NCI-H2196 treated with DMSO at 0.1 percent for 48 hours (cell line): ENCODE measurements around the gene HOXC12.

ENCODE experiments used
- DNase-seq: peaks from one replicate; lab custom pipeline; 2025; ENCODE audit not compliant: unreplicated experiment; lab: John Stamatoyannopoulos, UW

HOXC12 gene, protein sequence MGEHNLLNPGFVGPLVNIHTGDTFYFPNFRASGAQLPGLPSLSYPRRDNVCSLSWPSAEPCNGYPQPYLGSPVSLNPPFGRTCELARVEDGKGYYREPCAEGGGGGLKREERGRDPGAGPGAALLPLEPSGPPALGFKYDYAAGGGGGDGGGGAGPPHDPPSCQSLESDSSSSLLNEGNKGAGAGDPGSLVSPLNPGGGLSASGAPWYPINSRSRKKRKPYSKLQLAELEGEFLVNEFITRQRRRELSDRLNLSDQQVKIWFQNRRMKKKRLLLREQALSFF

DNA sequence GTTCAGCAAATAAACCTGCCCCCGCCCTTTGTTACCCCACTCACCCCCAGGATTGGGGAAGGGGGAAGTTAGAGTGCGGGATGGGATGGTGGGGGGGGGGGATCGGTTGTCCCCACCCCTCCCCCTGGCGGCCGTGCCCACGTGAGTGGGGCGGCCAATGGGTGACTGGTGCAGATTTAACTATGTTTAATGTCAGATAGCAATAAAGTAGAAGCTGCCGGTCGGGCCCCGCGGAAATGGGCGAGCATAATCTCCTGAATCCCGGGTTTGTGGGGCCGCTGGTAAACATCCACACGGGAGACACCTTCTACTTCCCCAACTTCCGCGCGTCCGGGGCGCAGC, at the start of gene HOXC12:
TSS of gene HOXC12 (plus strand) at position 210 of the 342 bp plus-strand sequence. CDS start at position 237, 27 bp downstream.
- no peak for DNase-seq

DNA sequence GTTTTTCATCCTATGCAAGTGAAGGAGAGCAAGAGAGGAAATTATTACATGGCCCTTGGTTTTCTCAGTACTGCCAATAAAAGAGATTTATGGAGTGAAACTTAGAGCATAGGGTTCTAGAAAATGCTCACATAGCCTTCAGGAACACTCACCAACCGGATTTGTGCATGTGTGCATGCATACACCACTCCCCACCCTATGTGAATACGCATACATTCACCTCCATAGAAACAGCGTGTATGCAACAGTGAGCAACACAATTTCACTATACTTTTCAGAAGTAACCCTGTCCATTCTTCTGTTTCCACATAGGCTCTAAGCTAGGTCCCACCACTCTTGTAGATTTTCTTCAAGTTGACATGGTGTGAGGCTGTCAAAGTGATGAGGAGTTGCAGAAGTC, 47.6 kb upstream of the HOXC12 start:
- no peak for DNase-seq

DNA sequence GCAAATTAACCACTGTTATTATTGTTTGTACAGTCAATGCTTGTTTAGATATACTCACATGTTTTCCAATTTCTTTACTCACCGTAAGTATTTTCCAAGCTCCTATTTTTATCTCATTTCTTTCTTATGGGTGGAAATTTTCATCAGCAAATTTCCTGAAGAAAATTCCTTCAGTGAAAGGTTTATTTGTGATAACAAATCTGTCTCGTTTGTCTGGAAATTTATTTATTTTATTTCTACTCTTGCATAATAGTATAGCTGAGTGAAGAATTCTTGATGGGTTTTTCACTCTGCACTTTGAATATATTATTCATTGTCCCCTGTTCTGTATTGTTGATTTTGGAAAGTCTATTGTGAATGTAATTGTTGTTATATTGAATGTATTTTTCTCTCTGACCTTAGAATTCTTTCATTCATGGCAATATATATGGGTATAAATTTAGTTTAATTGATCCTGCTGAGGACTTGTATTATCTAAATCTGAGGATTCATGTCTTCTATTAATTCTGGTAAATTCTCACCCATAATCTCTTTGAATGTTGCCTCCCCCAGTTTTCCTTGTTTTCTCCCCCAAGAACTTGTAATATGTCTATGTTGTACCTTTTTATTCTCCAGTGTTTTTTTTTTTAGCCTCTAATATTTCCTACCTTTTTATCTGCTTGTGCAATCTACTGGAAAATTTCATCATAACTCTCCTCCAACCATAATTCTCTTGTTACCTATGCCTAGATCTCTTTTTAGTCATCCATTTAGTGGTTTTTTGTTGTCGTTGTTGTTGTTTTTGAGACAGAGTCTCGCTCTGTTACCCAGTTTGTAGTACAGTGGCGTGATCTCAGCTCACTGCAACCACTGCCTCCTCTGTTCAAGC, 37.7 kb upstream of the HOXC12 start:
- DNase-seq, result no peak

DNA sequence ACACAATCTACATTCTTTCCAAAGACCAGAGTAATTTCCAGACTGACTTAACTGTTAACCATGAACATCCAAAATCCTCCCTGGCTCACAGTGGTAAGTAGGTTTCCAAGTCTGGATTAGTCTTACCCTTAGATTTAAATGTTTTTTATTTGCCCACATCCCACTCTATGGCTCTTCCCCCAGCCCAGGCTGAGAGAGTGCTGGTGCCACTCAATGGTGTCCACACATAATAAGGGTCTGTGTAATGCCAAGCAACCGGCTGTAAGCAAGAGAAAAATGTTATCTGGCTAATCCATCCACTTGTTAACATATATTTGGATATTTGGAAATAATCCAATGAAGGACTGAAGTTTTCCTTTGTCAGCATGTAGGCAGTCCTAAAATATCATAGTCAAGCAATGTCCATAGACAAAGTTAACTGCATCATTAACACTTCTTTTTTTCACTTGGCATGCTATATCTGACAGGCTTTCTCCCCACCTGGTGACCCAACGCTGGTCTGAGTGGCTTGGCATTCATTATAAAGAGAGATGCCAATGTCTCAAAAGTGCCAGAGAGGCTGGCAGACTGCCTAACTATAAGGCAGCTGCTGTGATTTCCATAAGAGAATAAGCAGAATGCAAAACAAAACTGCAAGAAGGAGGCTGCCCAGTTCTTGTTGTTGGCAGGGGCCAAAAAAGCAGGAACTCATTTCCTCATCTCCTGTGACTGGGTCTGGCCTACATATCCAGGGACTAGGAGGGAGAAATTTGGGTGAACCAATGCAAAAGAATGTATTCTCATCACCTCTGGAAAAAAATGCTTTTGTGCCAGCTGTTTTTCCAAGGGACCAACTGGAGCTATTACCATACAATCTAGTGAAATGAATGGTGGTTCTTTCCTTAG, 29.9 kb upstream of the HOXC12 start:
- DNase-seq, result no peak

DNA sequence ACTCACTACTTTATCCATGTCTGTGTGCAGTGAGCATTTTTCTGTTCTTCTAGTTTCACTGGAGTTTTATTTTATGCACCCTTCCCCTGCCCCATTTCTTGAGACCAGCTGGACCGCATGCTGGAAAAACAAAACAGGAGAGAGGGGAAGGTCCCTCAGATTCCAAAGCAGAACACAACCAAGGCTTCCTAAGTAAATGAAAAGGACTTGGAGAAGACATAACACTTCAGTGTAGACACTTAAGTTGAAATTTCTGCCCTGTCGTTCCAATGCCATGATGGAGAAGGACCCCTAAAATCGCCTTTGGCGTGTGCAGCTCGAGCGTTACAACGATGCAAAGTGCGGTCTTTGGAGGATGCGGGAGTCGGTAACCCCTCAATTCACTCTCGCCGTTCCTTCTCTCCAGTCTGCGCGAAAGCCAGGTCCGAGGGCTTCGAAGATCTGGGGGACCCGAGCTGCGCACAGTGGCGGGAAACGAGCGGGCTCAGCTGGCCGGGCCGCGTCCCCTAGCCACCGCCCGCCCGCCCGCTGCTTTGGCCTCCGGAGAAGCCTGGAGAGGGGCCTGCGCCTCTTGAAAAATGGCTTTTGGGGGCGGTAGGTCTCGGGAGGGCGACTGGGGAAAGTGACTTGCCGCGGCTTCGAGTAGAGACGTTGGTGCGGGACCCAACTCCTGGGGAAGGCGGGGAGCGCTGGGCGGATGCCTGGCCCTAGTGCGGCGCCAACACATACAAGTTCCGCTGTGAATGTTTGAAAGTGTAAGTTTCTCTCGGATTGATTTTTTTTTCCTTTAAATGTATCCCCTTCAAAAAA, 27.3 kb upstream of the HOXC12 start:
- DNase-seq, result no peak

DNA sequence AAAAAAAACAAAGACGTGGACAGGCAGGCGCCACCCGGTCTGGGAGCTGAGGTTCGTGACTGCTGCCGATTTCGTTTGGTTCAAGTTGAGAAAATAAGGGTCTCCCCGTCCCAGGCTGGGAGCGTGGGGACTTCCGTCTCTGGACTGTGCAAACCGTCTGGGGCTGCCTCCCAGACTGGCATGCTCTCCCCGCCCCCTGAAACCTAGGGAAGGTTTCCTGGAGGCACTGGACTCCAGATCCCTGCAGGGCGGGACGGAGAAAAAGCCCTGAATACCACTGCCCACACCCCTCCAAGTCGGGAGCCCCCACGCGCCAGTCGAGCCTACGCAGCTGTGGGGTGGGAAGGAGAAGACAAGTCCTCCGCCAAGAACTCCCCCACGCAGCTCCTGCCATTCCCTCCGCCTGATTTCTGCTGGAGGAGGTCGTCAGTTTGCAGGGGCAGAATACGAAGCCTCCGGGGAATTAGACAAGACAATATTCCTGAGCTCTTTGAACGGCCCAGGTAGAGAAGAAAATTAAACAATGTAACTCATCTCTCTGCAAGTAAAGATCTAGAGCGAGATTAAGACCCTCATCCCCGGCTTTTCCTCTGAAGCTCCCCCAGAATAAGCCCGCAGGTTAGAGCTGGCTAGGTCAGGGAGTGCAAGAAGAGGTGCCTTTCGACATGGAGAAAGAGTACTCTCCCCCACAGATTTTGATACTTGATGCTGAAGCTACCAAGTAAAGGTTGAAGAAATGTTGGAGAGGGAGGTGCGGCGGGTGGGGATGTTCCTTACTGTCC, 26.5 kb upstream of the HOXC12 start:
- no peak for DNase-seq

DNA sequence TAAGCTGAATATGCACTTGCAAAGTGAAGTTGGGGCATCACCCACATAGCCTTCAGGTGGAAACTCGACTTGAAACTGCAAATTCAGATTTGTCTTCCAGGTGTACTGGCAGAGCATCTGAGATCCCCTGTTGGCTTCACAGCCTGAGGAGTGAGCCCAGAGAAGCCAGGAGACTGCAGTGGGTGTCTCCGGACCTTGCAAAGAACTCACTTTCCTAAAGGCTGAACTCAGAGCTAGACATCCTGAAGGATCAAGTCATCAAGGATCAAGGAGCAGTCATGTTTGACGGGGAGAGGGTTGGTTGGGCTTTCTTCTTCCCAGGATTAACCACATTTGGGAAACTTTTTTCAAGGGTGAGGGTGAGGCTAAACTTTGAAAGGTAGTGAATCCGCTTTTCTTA, 25.2 kb upstream of the HOXC12 start:
- DNase-seq, result no peak

DNA sequence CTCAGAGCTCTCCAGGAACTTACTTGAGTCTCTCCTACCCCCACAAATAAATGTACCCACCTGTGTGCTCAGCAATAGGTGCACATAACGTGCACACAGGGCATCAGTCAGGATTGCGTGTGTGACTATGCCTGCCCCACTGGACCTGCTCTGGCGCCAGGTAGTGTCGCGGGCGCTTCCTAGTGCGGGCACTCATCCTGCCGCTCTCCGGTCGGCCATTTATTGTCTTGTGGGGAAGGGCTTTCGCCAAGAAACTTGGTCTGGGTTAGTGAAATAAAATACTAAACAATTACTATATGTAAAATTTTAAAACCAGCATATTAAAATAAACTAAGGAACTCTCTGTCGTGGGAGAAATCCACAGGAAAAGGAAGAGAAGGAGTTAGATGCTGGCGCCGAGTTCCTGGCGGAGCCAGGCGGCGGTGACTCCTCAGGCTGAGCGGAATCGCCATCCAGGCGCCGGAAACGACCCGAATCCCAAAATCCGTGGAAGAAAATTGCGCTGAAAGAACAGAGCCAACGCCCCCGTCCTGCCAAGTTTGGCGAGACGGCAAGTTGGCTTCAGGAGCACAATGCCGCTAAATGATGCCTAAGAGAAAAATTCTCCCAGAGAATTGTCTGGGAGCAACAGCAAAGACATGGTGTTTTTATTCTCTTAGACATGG, 24.0 kb upstream of the HOXC12 start:
- no peak for DNase-seq

DNA sequence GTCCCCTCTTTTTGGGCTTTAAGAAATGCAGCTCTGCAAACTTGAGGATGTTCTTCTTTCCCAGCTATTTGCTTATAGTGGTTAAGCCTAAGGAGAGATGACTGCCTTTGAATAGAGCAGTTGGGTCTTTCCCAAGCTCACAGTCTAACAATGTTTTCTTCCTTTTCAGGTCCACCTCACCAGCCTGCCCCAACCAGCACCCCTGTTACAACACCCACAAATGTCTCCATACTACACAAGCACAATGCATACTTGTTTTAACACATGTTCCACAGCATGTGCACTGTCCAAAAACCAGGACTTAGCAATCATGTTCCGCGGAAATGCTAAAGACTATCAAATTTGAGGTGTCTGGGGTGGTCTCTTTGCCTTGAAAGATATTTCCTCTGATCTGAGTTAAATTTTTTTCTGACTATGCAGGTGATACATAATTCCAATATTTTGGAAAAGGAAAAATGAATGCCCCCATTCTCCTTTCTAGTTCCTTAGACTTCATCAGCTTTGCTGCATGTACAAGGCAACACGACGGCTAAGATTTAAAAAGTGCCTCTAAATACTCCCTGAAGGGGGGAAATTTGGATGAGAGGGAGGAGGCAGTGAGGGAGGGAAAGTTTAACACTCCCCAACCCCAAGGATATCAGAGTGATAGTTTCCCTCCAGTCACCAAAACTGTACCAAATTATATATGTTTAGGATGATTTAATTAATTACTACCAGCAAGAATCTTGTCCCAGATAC, 22.7 kb upstream of the HOXC12 start:
- DNase-seq, result no peak

DNA sequence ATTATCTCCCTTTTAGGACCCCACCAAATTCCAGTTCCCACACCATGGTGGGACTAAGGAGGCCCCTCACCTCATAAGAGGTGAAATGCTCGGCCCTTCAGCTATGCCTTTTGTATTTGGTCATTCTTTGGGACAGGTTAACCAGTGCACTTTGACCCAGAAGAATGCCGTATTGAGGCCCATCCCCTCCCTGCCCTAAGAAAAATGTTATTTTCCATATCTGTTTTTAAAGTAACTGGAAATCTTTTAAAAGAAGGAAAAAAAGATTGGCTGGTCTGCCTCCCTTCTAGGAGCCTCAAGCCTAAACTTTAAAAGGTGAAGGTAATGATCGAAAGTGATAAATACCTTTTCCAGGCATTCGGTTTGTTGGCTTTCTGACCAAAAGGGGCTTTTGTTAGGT, 21.8 kb upstream of the HOXC12 start:
- DNase-seq, result no peak

DNA sequence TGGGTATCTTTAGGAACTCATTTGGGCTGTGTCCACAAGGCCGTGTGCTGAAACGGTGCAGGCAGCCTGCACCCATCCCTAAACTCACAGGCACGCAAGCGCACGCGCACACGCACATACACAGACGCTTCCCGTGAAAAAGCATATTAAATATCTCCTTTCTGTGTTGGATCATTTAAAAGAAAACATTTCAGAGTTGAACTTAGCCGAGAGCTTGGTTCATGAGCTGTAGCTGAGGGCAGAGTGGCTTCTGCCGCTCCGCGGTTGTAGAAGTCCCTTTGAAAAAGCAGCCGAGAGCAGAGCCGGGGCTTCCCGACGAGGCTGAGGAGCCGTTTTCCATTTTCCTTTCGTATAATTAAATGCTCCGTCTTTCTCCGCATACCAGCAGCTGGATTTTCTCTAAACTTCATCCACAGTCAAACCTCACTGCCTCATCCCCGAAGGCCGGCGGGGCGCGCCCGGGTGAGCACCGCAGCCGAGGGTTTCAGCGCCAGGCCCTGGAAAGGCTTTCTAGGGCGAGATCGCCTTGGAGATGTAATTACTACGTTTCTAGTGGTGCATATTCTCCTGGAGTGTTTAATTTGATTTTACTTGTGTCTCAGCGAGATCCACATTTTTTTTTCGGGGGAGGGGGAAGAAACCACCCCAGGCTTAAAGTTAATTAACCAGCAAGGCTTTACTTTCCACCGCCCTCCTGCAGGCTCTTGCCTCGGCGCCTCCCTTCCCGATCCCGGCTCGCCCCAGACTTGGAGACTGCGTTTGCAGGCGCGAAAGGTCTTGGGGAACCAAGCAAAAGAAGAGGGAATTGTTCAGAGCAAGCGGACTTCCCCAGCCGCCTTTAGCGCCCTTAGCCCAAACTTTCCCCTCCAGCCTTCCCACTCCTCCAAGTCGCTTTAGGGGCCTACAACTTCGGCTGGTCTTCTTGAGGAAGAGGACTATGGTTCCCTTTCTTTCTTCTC, 19.0 kb upstream of the HOXC12 start:
- DNase-seq, result no peak

DNA sequence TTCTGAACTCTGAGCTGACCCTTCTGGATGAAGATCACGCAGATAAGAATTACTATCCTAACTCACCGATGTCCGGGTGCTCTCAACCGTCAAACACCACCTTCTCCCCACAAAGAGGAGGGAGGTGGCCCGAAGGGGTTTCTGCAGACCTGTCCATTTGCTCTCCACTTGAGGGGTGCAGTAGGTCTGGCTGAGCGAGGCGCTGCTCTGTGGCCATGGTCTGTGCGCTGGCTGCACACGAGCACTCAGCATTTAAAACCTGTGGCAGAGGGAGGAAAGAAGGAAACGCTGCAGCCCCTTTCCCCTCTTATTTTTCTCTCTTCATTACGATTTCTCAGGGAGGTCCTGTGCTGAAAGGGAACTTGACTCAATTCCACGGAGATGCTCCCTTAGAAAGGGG, 17.6 kb upstream of the HOXC12 start:
- no peak for DNase-seq

DNA sequence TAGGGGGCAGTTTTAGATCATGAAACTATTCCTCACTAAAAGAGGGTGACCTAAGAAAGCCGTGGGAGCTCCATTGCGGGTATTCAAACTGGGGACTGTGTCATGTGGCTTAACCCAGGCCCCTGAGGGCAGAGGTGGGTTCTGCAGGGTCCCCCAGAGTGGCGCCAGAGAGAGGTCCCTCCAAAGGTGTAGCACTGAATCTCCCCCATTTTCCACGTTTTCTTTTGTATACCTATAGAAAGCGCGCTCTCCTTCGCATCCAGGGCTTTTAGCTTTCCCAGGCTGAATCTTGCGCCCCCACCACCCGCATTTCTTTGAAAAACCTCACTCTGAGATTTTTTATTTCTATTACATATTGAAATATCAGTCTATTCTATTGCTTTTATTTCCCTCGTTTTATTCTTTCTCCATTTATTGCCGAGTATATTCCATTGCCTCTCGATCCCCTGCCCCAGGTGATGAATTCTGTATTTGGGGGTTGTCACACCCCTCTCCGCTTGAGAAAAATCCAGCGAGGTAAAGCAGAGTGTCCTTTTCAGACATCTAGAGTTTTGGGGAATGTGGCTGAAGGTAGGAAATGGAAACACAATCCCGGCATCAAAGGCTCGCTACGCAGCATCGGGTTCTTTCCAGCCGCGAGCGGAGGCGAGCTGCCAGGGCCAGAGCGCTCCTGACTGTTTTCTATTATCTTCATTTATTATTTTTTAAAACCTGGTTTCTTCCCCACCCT, 16.9 kb upstream of the HOXC12 start:
- DNase-seq, result no peak

DNA sequence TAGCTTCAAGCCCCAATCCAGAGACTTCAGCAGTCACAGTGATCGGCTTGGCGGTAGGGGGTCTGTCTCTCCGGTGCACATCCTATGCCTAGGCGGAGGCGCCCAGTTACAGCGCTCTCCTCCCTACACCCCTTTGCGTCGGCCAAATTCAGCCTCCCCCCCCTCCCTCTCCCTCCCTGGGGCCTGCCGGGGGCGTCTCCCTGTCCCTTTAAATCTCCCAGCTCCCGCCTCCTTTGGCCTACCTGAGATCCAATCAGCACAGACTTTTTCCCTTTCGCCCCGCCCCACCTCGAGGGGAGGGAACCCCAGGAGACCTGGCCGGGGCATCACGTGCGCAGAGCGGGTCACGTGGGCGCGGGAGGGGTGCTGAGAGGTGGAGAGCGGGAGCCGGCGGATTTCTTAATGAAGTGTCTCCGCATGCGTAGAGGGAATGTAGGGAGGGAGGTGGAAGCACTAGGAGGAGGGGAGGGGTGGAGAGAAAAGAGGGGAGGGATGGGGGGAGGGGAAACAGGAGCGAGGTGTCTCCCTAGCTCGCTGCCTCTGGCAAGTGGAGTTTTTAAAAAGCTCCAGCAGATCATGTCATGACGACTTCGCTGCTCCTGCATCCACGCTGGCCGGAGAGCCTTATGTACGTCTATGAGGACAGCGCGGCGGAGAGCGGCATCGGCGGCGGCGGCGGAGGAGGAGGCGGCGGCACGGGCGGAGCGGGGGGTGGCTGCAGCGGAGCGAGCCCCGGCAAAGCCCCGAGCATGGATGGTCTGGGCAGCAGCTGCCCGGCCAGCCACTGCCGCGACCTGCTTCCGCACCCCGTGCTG, 16.2 kb upstream of the HOXC12 start, which contains the start of gene HOXC13:
TSS of gene HOXC13 (plus strand) at position 506 of the 815 bp plus-strand sequence. CDS start at position 582, 76 bp downstream.
- DNase-seq, result peak; percentile 97

DNA sequence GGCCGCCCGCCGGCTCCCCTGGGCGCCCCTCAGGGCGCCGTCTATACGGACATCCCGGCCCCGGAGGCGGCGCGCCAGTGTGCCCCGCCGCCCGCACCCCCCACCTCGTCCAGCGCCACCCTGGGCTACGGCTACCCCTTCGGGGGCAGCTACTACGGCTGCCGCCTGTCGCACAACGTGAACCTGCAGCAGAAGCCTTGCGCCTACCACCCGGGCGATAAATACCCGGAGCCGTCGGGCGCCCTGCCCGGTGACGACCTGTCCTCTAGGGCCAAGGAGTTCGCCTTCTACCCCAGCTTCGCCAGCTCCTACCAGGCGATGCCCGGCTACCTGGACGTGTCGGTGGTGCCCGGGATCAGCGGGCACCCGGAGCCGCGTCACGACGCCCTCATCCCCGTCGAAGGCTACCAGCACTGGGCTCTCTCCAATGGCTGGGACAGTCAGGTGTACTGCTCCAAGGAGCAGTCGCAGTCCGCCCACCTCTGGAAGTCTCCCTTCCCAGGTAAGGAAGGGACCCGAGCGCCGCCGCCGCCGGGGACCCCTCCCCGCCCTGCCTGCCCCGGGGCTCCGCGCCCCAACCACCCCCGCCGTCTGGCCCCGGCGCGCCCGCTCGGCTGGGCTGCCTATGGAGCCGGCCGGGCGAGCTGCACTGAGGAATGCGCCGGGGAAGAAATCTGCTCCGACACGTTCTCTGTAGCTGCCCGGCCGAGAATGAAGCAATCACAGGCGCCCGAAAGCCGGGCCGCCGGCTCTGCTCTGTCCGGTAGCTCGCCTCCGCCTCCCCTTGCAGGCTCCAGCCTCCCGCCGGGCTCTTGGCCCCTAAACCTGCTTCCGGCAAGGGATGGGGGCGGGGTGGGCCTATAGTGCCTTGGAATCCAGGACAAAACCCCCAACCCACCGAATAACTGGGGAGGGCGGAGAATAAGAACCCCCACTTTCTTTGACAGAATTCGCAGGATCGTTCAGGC, 15.3 kb upstream of the HOXC12 start:
- DNase-seq, result no peak
